Peyer's patch (tissue), 4 donors: ENCODE measurements around the gene FAM151A. TPM values are rescaled to one million over a fixed set of nuclear protein-coding genes. Genes with fewer than 3 reads are reported as not detected.

Experiments used
- DNase-seq, 3 donors: peaks; one replicate each; pipeline ENCODE4 v3.0.0-alpha.2; 2017 to 2019
- H3K27ac ChIP-seq, 4 donors: fragments of 200-600 bp; sonication (generic); one replicate each; pipeline ENCODE4 v1.5.1; 2016 to 2019
- H3K27me3 ChIP-seq, 2 donors: fragments of 200-600 bp; sonication (generic); one replicate each; pipeline ENCODE4 v1.5.1; 2019
- H3K36me3 ChIP-seq, 3 donors: fragments of 200-600 bp; sonication (generic); one replicate each; pipeline ENCODE4 v1.5.1; 2016 to 2019
- H3K4me1 ChIP-seq, 4 donors: fragments of 200-600 bp; sonication (generic); one replicate each; pipeline ENCODE4 v1.5.1; 2016 to 2019
- H3K4me3 ChIP-seq, 4 donors: fragments of 200-600 bp; sonication (generic); 1 replicate in 3 of 4; 2 replicates in 1 of 4; pipeline ENCODE4 v1.5.1; 2016 to 2019; ENCODE audit warnings: mild to moderate bottlenecking in 1 of 4
- H3K9me3 ChIP-seq, 4 donors: fragments of 200-600 bp; sonication (generic); one replicate each; pipeline ENCODE4 v1.5.1; 2016 to 2019; ENCODE audit warnings: mild to moderate bottlenecking in 1 of 4
- CTCF ChIP-seq, 6 experiments: fragments of 450-650 bp in 4 of 6; fragments of 200-600 bp in 2 of 6; sonication (generic) in 1 of 6; IDR thresholded peaks; one replicate each; pipeline ENCODE4 v1.5.1; 2017 to 2019; ENCODE audit warnings: antibody characterized with exemption in 6 of 6, mild to moderate bottlenecking in 3 of 6, moderate library complexity in 1 of 6
- POLR2A ChIP-seq, 2 donors: fragments of 450-650 bp; IDR thresholded peaks; one replicate each; pipeline ENCODE4 v1.5.1; 2017; ENCODE audit warnings: antibody characterized with exemption in 2 of 2, mild to moderate bottlenecking in 2 of 2, moderate library complexity in 2 of 2
- total RNA-seq, 4 donors: library from RNA; depleted of rRNA; stranded (reverse); fragments of >200 nt; gene quantifications; one replicate each; pipeline ENCODE4 v1.1.0, GENCODE V29; 2016

Gene FAM151A
- total RNA-seq, 4 donors from 2014 or later = 15.7 to 1,128 (median 174) TPM

GRCh38 chr1:54599211-54599823 is 24.0 kb downstream of the FAM151A start:
- Histone ChIP-seq H3K27ac (no peak overlapping the region), H3K4me1 (no peaks in the 10 kb centered on the region), H3K27me3 (no peaks in the 10 kb centered on the region), H3K4me3 (no peak overlapping the region), H3K36me3 (peaks cover 0 to 71% (median 0%) of the 10 kb centered on the region in 3 donors), H3K9me3 (no peaks in the 10 kb centered on the region)
- TF ChIP-seq CTCF (IDR thresholded peaks at IDR 0.05) = no peak
- no peak for DNase-seq

GRCh38 chr1:54597455-54598030 is 25.8 kb downstream of the FAM151A start:
- no peaks in the 10 kb centered on the region for H3K27me3 ChIP-seq
- H3K4me1 ChIP-seq = no peaks in the 10 kb centered on the region
- H3K9me3 ChIP-seq = no peaks in the 10 kb centered on the region
- peaks cover 0 to 84% (median 0%) of the 10 kb centered on the region in 3 donors for H3K36me3 ChIP-seq
- TF ChIP-seq CTCF (IDR thresholded peaks at IDR 0.05) = no peak
- no peak for TF ChIP-seq POLR2A (IDR thresholded peaks at IDR 0.05)
- H3K27ac ChIP-seq = no peak overlapping the region
- DNase-seq = no peak
- H3K4me3 ChIP-seq = no peak overlapping the region

GRCh38 chr1:54596756-54597155 is 26.6 kb downstream of the FAM151A start:
- Histone ChIP-seq H3K27me3 (no peaks in the 10 kb centered on the region), H3K4me3 (no peak overlapping the region), H3K27ac (no peak overlapping the region), H3K36me3 (peaks cover 0 to 86% (median 0%) of the 10 kb centered on the region in 3 donors), H3K9me3 (no peaks in the 10 kb centered on the region), H3K4me1 (no peaks in the 10 kb centered on the region)
- no peak for DNase-seq
- no peak for TF ChIP-seq CTCF (IDR thresholded peaks at IDR 0.05)

GRCh38 chr1:54595956-54596498 is 27.3 kb downstream of the FAM151A start:
- Histone ChIP-seq H3K4me1 (no peaks in the 10 kb centered on the region), H3K27me3 (no peaks in the 10 kb centered on the region), H3K4me3 (no peak overlapping the region), H3K27ac (no peak overlapping the region), H3K9me3 (no peaks in the 10 kb centered on the region), H3K36me3 (peaks cover 0 to 79% (median 0%) of the 10 kb centered on the region in 3 donors)
- DNase-seq = no peak
- no peak for TF ChIP-seq CTCF (IDR thresholded peaks at IDR 0.05)
- no peak for TF ChIP-seq POLR2A (IDR thresholded peaks at IDR 0.05)

- H3K9me3 ChIP-seq = no peaks in the 10 kb centered on the region
- no peak overlapping the region for H3K4me3 ChIP-seq
- no peaks in the 10 kb centered on the region for H3K27me3 ChIP-seq
- H3K4me1 ChIP-seq = no peaks in the 10 kb centered on the region
- TF ChIP-seq POLR2A (IDR thresholded peaks at IDR 0.05) = no peak
- TF ChIP-seq CTCF (IDR thresholded peaks at IDR 0.05) = no peak
- DNase-seq = no peak
- H3K27ac ChIP-seq = no peak overlapping the region
- peaks cover 0 to 67% (median 0%) of the 10 kb centered on the region in 3 donors for H3K36me3 ChIP-seq
Observed at GRCh38 chr1:54594463-54594862, 28.9 kb downstream of the FAM151A start.
